GM23248 (cell line): Measurements from ENCODE around the gene TMEM178B. TPM values are rescaled to one million over a fixed set of nuclear protein-coding genes. Genes with fewer than 3 reads are reported as not detected.
A peak's percentile ranks its signal among the peaks of the same experiment; 100 is the strongest.

Experiments
- DNase-seq: peaks from one replicate; pipeline ENCODE4 v3.0.0-alpha.2; 2015
- H2AFZ ChIP-seq: fragments of 200-600 bp; sonication (generic); 2 replicates; pipeline ENCODE4 v1.6.1; 2016; ENCODE audit warnings: antibody characterized with exemption
- H3F3A ChIP-seq: fragments of 200-600 bp; sonication (generic); 2 replicates; pipeline ENCODE4 v1.6.1; 2016; ENCODE audit warnings: mild to moderate bottlenecking, antibody characterized with exemption, mixed run types; ENCODE audit not compliant: insufficient read depth
- H3K27ac ChIP-seq: fragments of 200-600 bp; sonication (generic); 2 replicates; pipeline ENCODE4 v1.5.1; 2016; ENCODE audit warnings: mild to moderate bottlenecking
- H3K27me3 ChIP-seq: fragments of 200-600 bp; sonication (generic); replicated peaks from 2 replicates; pipeline ENCODE4 v1.6.1; 2016; ENCODE audit warnings: mild to moderate bottlenecking; ENCODE audit not compliant: insufficient read depth
- H3K36me3 ChIP-seq: fragments of 200-600 bp; sonication (generic); 2 replicates; pipeline ENCODE4 v1.6.1; 2016; ENCODE audit warnings: low read depth, mild to moderate bottlenecking
- H3K4me1 ChIP-seq: fragments of 200-600 bp; sonication (generic); 2 replicates; pipeline ENCODE4 v1.6.1; 2016; ENCODE audit warnings: mild to moderate bottlenecking; ENCODE audit not compliant: insufficient read depth
- H3K4me2 ChIP-seq: fragments of 200-600 bp; sonication (generic); one replicate; pipeline ENCODE4 v1.6.1; 2016; ENCODE audit warnings: mild to moderate bottlenecking; ENCODE audit not compliant: unreplicated experiment
- H3K4me3 ChIP-seq: fragments of 200-600 bp; sonication (generic); 2 replicates; pipeline ENCODE4 v1.5.1; 2016; ENCODE audit warnings: mild to moderate bottlenecking
- H3K79me2 ChIP-seq: fragments of 200-600 bp; sonication (generic); 2 replicates; pipeline ENCODE4 v1.6.1; 2016; ENCODE audit warnings: mild to moderate bottlenecking; ENCODE audit not compliant: insufficient read depth
- H3K9ac ChIP-seq: fragments of 200-600 bp; sonication (generic); 2 replicates; pipeline ENCODE4 v1.6.1; 2016; ENCODE audit warnings: mild to moderate bottlenecking
- H3K9me2 ChIP-seq: fragments of 200-600 bp; sonication (generic); 2 replicates; pipeline ENCODE4 v1.6.1; 2016; ENCODE audit warnings: mixed run types, mild to moderate bottlenecking, moderate library complexity; ENCODE audit not compliant: insufficient read depth
- H3K9me3 ChIP-seq: fragments of 200-600 bp; sonication (generic); one replicate; pipeline ENCODE4 v1.6.1; 2017; ENCODE audit warnings: low read depth
- H4K20me1 ChIP-seq: fragments of 200-600 bp; sonication (generic); 2 replicates; pipeline ENCODE4 v1.6.0; 2016; ENCODE audit not compliant: insufficient read depth
- EZH2 ChIP-seq: fragments of 200-600 bp; sonication (generic); IDR thresholded peaks from 2 replicates; pipeline ENCODE4 v1.6.1; 2018; ENCODE audit warnings: antibody characterized with exemption, mild to moderate bottlenecking; ENCODE audit not compliant: insufficient read depth, poor library complexity, severe bottlenecking
- EZH2phosphoT487 ChIP-seq: fragments of 200-600 bp; sonication (generic); IDR thresholded peaks from 2 replicates; pipeline ENCODE4 v1.6.1; 2018; ENCODE audit warnings: antibody characterized with exemption, moderate library complexity, mild to moderate bottlenecking, low read depth; ENCODE audit not compliant: insufficient read depth
- WGBS, 2 experiments: methylation state at CpG; one replicate each; pipeline ENCODE4 v1.1.6; 2015 to 2017; ENCODE audit warnings: low lambda C conversion rate in 2 of 2, low coverage in 1 of 2; ENCODE audit errors: missing lambda C conversion rate in 2 of 2; 5-methylcytosine and 5-hydroxymethylcytosine counted together
- in situ Hi-C: fragments of 300-500 bp; cut with MboI; formaldehyde crosslinking; loops from 2 replicates; pipeline ENCODE4 v1.15.0; 2020
- polyA plus RNA-seq: library from polyadenylated mRNA; unstranded; fragments of >200 nt; fragmentation: Nextera tagmentation; extraction: Ambion mirVana; gene quantifications from 2 replicates; pipeline ENCODE4 v1.2.1, GENCODE V29; 2016
- total RNA-seq: library from RNA; depleted of rRNA; stranded (reverse); fragments of >200 nt; shearing (Covaris generic); gene quantifications from 2 replicates; pipeline ENCODE4 v1.2.3, GENCODE V29; 2014

The TMEM178B gene
- total and polyA plus RNA-seq, 2 experiments from 2014 or later = 0.05 to 0.22 TPM

DNA sequence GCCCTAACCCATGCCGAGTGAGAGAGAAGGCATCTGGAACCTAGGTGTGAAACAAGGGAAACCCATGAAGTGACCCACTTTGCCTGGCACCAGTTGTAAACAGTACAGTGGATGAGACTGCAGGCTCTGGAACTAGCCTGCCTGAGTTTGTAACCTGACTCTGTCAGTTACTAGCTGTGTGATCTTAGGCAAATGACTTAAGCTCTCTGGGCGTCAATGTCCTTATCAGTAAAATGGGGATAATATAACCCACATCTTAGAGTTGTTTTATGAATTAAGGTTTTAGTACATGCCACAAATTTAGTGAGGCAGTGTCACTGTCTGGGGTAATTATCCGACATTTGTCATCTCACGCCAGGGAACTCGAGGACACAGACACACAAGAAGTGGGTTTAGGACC lies 394.5 kb downstream of the TMEM178B start:
- Histone ChIP-seq H3K9ac (no peak overlapping the region), H3K9me3 (no peaks in the 10 kb centered on the region), H3K79me2 (no peaks in the 10 kb centered on the region), H3K4me2 (no peak overlapping the region), H3K36me3 (no peaks in the 10 kb centered on the region), H2AFZ (no peak overlapping the region), H3K27ac (no peak overlapping the region), H3K4me3 (no peak overlapping the region), H3K27me3 (no peaks in the 10 kb centered on the region), H3K4me1 (no peaks in the 10 kb centered on the region), H3F3A (no peaks in the 10 kb centered on the region), H4K20me1 (no peaks in the 10 kb centered on the region), H3K9me2 (no peaks in the 10 kb centered on the region)
- WGBS, 2 experiments = 29 to 38% methylated on average over 5 of the region's 5 CpGs
- in situ Hi-C loops = no loop called here
- no peak for DNase-seq
- no peak for TF ChIP-seq EZH2
- no peak for TF ChIP-seq EZH2phosphoT487

DNA sequence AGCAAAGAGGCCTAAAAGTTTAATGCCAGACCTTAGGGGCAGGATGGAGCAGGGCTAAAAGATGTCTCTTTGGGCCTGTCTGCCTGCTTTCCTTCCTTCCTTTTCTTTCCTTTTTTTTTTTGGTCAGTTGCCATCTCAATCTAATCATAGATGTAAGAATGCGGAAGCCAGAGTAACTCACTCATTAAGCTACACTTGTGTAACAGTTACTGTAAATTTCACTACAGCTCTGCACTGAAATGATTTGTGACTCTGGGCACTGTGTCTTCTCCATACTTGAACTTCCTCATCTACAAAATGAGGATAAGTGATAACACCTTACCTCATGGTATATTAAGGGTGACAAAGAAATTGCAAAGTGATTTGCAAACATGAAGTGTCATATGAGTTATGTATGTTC lies 401.8 kb downstream of the TMEM178B start:
- Histone ChIP-seq H3K79me2 (no peaks in the 10 kb centered on the region), H3K9me2 (no peaks in the 10 kb centered on the region), H4K20me1 (no peaks in the 10 kb centered on the region), H3K27ac (no peak overlapping the region), H3K27me3 (no peaks in the 10 kb centered on the region), H2AFZ (no peak overlapping the region), H3K4me3 (no peak overlapping the region), H3K36me3 (no peaks in the 10 kb centered on the region), H3F3A (no peaks in the 10 kb centered on the region), H3K4me1 (no peaks in the 10 kb centered on the region), H3K9ac (no peak overlapping the region), H3K9me3 (no peaks in the 10 kb centered on the region), H3K4me2 (no peak overlapping the region)
- 40 to 60% methylated on average over 1 of the region's 1 CpG for whole genome bisulfite sequencing, 2 experiments
- in situ Hi-C loops = no loop called here
- TF ChIP-seq EZH2 = no peak
- no peak for TF ChIP-seq EZH2phosphoT487
- no peak for DNase-seq

- Histone ChIP-seq H3K27ac (no peak overlapping the region), H3K27me3 (no peaks in the 10 kb centered on the region), H3F3A (no peaks in the 10 kb centered on the region), H4K20me1 (no peaks in the 10 kb centered on the region), H3K36me3 (no peaks in the 10 kb centered on the region), H3K4me2 (no peak overlapping the region), H2AFZ (no peak overlapping the region), H3K9me2 (no peaks in the 10 kb centered on the region), H3K4me1 (no peaks in the 10 kb centered on the region), H3K4me3 (no peak overlapping the region), H3K79me2 (no peaks in the 10 kb centered on the region), H3K9ac (no peak overlapping the region), H3K9me3 (no peaks in the 10 kb centered on the region)
- in situ Hi-C loops = no loop called here
- 5% methylated on average over 4 of the region's 4 CpGs for WGBS, 2 experiments
- no peak for TF ChIP-seq EZH2
- no peak for TF ChIP-seq EZH2phosphoT487
- peak; percentile 16 for DNase-seq
These were observed 404.0 kb downstream of the TMEM178B start for GRCh38 chr7:141477865-141478264.

DNA sequence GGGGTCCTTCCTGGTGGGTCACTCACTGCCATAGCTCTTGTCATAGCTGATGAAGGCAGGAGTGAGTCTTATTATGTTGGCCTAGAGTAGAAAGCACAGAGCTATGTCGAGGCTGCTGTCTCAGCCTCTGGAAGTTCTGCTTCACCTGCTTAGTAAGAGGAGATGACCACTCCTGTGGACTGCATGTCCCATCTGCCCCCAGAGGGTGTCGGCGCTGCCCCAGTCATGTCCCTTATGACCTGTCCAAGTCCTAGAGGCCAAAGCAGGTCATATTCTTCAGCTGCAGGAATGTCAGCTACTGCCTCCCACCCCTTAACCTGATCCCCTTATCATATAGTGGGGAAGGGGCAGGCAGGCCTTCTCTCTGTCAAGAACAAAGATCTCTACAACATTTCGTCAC lies 405.0 kb downstream of the TMEM178B start:
- Histone ChIP-seq H3K9ac (no peak overlapping the region), H4K20me1 (no peaks in the 10 kb centered on the region), H3K9me3 (no peaks in the 10 kb centered on the region), H3F3A (no peaks in the 10 kb centered on the region), H3K36me3 (no peaks in the 10 kb centered on the region), H3K9me2 (no peaks in the 10 kb centered on the region), H3K4me1 (no peaks in the 10 kb centered on the region), H3K4me2 (no peak overlapping the region), H3K27ac (no peak overlapping the region), H3K4me3 (no peak overlapping the region), H3K27me3 (no peaks in the 10 kb centered on the region), H2AFZ (no peak overlapping the region), H3K79me2 (no peaks in the 10 kb centered on the region)
- WGBS, 2 experiments = 28 to 30% methylated on average over 4 of the region's 4 CpGs
- no peak for DNase-seq
- in situ Hi-C loops = no loop called here
- no peak for TF ChIP-seq EZH2
- no peak for TF ChIP-seq EZH2phosphoT487

DNA sequence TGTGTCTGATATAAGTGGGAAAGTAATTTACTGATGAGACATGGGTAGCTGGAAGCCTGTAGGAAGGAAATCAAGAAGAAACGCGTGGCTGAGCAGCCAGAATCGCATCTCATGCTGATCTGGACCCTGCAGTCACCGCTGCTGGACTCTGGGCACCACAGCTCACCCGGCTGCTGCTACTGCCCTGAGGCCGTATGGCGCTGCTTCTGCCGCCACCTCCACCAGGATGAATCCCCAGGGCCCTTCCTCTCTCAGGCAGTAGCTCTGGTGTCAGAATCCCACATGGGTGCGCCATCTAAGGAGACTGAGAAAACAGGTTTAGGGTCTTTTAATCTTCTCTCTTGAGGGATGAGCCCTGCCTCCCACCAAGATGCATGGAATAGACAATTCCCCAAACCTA lies 407.1 kb downstream of the TMEM178B start:
- Histone ChIP-seq H3K4me1 (no peaks in the 10 kb centered on the region), H3K9me3 (no peaks in the 10 kb centered on the region), H3K4me2 (no peak overlapping the region), H3K9ac (no peak overlapping the region), H2AFZ (no peak overlapping the region), H3K79me2 (no peaks in the 10 kb centered on the region), H3K4me3 (no peak overlapping the region), H3F3A (no peaks in the 10 kb centered on the region), H3K9me2 (no peaks in the 10 kb centered on the region), H3K36me3 (no peaks in the 10 kb centered on the region), H4K20me1 (no peaks in the 10 kb centered on the region), H3K27me3 (no peaks in the 10 kb centered on the region), H3K27ac (no peak overlapping the region)
- DNase-seq = no peak
- WGBS, 2 experiments = 20 to 28% methylated on average over 9 of the region's 9 CpGs
- TF ChIP-seq EZH2 (no peak), EZH2phosphoT487 (no peak)
- in situ Hi-C loops = no loop called here
